IPS-18a (cell line): ENCODE results near the gene CARD19.
A peak's percentile ranks its signal among the peaks of the same experiment; 100 is the strongest.

Experiments used
- H3K27ac ChIP-seq: one replicate; pipeline ENCODE4 v1.5.1; 2013; ENCODE audit warnings: low read length
- H3K27me3 ChIP-seq: one replicate; pipeline ENCODE4 v1.6.1; 2013; ENCODE audit warnings: mild to moderate bottlenecking, low read length; ENCODE audit not compliant: control insufficient read depth, insufficient read depth
- H3K36me3 ChIP-seq: one replicate; pipeline ENCODE4 v1.6.1; 2013; ENCODE audit warnings: low read depth, low read length; ENCODE audit not compliant: control insufficient read depth
- H3K4me1 ChIP-seq: one replicate; pipeline ENCODE4 v1.6.1; 2013; ENCODE audit warnings: low read depth, low read length; ENCODE audit not compliant: control insufficient read depth
- H3K4me3 ChIP-seq: one replicate; pipeline ENCODE4 v1.5.1; 2013; ENCODE audit warnings: low read length
- H3K9ac ChIP-seq: one replicate; pipeline ENCODE4 v1.6.1; 2013; ENCODE audit warnings: mild to moderate bottlenecking, low read length, moderate library complexity
- H3K9me3 ChIP-seq: one replicate; pipeline ENCODE4 v1.6.1; 2013; ENCODE audit warnings: low read depth, low read length; ENCODE audit not compliant: control insufficient read depth

CARD19 gene, protein sequence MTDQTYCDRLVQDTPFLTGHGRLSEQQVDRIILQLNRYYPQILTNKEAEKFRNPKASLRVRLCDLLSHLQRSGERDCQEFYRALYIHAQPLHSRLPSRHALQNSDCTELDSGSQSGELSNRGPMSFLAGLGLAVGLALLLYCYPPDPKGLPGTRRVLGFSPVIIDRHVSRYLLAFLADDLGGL

DNA sequence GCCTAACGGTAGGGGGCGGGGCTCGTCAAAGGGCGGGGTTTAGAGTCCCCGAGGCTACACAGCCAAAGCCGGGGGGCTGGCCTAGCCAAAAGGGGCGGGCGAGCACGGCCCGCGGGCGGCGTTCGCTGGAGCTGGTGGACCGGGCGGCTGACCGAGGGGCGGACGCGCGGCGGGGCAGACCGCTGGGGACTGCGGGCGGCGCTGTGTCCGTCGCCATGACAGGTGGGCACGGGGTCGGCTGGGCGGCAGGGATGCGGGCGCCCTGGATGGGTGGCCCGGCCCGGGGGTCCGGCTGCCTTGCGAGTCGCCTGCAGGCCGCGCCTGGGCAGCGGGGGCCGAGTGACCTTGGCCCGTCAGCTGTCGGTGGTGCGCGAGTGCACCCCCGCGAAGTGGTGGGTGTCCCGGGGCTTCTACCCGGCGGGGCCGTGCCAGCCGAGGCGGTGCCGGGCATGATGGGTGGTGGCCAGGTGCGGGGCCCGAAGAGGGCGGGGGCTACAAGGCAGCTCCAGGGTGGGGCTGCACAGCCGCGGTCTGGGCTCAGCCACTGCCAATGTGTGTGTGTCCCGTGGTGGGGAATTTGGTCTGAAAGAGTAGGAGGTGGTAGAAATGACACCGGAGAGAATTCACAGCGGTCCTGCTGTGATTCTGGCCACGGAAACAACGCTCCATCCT lies at the start of gene CARD19:
CARD19 (plus strand) TSS at position 87 of the 672 bp plus-strand sequence; CDS start at position 216, 129 bp downstream.
- peak within 1 kb of the TSS; percentile 65 for H3K9ac ChIP-seq
- H3K4me1 ChIP-seq: peaks cover 3% of the 10 kb centered on the region
- H3K9me3 ChIP-seq: no peaks in the 10 kb centered on the region
- H3K4me3 ChIP-seq: peak within 1 kb of the TSS; percentile 81
- H3K27me3 ChIP-seq: peaks cover 6% of the 10 kb centered on the region
- H3K27ac ChIP-seq: peak within 1 kb of the TSS; percentile 49
- H3K36me3 ChIP-seq: no peaks in the 10 kb centered on the region

DNA sequence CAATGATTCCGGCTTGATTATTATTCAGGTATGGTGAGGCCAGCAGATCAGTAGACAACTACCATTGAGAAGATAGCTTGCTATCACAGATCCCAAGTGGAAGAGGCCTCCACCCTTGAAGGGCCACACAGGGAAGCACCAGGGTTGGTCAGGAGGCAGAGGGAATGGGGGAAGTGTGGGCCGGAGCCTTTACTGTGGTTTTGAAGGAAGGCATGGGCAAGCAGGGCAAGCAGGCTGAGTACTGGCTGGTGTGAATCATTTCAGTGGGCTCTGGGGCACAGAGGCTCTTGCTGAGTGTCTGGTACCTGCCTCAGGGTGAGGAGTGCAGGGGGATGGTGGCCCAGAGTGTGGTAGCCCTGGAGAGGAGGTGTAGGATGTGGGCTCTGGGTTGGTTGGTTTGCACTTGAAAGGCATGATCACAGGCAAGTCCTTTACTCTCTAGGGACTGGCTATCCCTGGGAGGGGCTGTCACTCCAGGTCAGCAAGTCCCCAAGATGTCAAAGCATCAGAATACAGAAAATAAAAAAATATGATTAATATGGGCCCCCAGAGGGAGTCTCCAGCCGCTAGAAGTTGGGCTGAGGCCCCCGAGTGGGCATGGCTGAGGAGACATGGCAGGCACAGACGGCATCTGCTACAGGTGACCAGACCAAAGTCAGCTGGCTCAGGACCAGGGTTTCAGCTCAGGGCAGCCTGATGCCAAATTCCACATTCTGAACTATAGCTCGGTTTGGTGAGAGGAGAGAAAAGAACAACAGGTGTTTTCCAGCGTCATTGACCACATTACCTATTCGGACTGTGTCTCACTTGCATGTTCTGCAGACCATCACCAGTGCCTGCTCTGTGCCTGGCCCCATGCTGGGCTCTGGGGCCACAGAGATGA lies 47.2 kb upstream of the CARD19 start:
- Histone ChIP-seq H3K4me1 (peaks cover 10% of the 10 kb centered on the region), H3K9me3 (no peaks in the 10 kb centered on the region), H3K4me3 (no peak overlapping the region), H3K9ac (no peak overlapping the region), H3K36me3 (no peaks in the 10 kb centered on the region), H3K27me3 (no peaks in the 10 kb centered on the region), H3K27ac (no peak overlapping the region)

DNA sequence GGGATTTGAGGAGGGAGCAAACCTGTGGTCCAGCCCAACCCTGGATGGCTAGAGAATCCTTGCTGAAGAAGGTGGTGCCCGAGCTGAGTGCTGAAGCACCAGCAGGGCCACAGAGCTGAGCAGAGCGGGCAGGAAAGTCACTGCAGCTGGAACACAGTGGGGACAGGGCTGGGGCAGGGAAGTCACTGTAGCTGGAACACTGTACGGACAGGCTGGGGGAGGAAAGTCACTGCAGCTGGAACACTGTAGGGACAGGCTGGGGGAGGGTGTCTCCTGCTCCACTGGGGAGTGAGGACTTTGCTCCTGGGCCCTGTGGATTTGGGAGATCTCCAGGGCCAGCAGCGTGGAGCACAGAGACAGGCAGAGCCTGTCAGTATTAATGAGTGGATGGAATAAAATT lies 46.5 kb upstream of the CARD19 start:
- Histone ChIP-seq H3K27ac (no peak overlapping the region), H3K4me1 (peaks cover 12% of the 10 kb centered on the region), H3K36me3 (no peaks in the 10 kb centered on the region), H3K27me3 (no peaks in the 10 kb centered on the region), H3K9ac (no peak overlapping the region), H3K9me3 (no peaks in the 10 kb centered on the region), H3K4me3 (no peak overlapping the region)

DNA sequence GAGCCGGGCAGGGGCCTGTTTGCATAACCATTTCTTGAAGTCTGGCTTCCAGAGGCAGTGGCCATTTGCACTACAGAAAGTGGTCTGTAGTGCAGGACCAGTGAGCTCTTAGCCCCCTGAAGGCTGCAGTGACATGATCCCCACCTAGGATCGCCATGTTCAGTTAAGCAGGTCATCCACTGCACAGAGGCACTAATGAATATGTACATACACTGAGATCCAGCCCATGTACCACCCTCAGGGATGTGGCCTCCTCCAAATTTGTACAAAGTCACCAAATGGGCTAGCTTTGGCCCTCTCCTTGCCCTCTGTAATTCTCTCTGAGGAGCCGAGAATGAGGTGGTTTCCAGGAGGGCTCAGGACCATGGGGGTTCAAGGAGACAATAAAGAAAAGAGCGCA lies 45.8 kb upstream of the CARD19 start:
- H3K9me3 ChIP-seq: no peaks in the 10 kb centered on the region
- H3K36me3 ChIP-seq: no peaks in the 10 kb centered on the region
- H3K4me1 ChIP-seq: peaks cover 12% of the 10 kb centered on the region

DNA sequence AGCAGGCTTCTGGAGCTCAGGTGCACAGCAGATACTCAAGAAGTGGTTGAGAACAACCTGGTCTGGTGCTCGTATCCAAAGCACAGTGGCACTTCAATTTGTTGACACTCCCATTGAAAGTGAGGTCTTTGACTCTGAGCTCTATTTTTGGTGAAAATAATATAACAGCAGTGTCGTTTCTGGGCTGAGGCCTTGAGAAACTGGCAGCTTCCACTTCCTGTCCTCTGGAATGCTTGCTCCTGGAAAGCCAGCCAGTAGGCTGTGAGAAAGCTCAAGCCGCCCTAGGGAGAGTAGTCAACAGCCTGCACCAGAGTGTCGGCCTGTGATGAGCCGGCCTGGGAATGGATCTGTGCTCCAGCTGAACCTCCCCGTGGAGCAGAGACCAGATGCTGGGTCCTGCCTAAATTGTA lies 44.3 kb upstream of the CARD19 start:
- peaks cover 12% of the 10 kb centered on the region for H3K4me1 ChIP-seq
- H3K27me3 ChIP-seq: no peaks in the 10 kb centered on the region
- H3K9me3 ChIP-seq: no peaks in the 10 kb centered on the region
- H3K4me3 ChIP-seq: no peak overlapping the region
- H3K36me3 ChIP-seq: no peaks in the 10 kb centered on the region
- H3K9ac ChIP-seq: no peak overlapping the region
- no peak overlapping the region for H3K27ac ChIP-seq

More for the DNA sequence above, 45.8 kb upstream of the CARD19 start:
- no peaks in the 10 kb centered on the region for H3K27me3 ChIP-seq
- H3K27ac ChIP-seq: no peak overlapping the region
- no peak overlapping the region for H3K4me3 ChIP-seq
- no peak overlapping the region for H3K9ac ChIP-seq

DNA sequence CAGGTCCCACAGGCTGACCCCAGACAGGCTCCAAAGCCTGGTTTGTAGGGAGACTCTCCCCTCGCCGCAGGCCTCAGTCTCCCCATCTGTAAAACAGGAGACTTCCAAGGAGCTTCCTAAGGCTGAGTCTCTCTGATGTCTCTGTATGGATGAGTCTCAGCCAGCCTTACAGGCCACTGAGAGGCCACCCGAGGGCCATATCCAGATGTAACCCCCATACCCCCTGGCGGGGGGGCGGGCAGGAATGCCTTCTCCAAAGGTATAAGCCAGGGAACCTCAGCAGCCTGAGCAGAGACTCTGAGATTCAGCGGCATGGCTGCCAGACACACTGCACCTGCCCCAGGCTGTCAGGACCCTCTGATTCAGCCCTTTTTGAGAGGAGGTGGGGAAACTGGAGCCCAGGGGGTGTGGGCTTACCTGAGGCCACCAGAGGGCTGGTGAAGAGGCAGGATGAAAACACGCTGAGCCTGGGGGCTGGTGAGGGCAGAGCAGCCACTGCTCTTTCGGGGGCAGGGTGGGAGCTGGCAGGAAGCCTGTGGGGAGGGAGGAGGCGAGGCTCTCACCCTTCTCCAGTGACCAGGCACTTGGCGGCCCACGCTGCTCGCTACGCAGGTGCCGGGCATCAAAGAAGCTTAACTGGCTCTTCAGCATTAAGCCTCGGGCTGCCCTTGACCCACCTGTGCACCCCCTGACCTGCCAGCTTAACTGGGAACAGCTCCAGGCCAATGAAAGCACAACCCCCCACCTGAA lies 43.1 kb upstream of the CARD19 start:
- H3K36me3 ChIP-seq: no peaks in the 10 kb centered on the region
- no peak overlapping the region for H3K9ac ChIP-seq
- peaks cover 20% of the 10 kb centered on the region for H3K4me1 ChIP-seq
- H3K27me3 ChIP-seq: no peaks in the 10 kb centered on the region
- H3K9me3 ChIP-seq: no peaks in the 10 kb centered on the region
- no peak overlapping the region for H3K4me3 ChIP-seq
- H3K27ac ChIP-seq: no peak overlapping the region

DNA sequence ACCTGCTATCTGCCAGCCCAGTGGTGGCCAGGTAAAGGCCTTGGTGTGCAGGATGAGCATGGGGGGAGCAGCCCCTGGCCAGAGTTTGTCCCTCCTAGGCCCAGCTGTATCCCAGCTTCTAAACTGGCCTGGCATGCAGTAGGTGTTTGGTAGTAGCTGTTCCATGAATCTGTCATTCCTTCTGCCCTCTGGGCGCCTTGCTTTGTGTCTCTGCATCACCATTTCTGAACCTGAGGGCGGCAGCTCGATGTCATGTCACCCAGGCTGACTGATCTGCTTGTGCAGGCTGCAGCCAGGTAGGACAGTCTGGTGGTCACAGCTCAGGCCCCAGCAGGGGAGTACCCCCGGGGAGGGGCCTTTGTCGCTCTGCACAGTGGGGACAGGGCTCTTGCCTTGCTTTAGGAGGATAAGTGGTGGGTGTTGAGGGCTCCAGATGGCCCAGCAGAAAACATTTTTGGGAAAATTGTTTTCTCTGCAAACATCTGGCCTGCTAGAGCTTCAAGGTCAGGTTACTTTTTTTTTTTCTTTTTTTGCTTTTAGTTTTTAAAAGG lies 42.2 kb upstream of the CARD19 start:
- Histone ChIP-seq H3K27me3 (no peaks in the 10 kb centered on the region), H3K9ac (no peak overlapping the region), H3K27ac (no peak overlapping the region), H3K9me3 (no peaks in the 10 kb centered on the region), H3K4me1 (peaks cover 23% of the 10 kb centered on the region), H3K36me3 (no peaks in the 10 kb centered on the region), H3K4me3 (no peak overlapping the region)

DNA sequence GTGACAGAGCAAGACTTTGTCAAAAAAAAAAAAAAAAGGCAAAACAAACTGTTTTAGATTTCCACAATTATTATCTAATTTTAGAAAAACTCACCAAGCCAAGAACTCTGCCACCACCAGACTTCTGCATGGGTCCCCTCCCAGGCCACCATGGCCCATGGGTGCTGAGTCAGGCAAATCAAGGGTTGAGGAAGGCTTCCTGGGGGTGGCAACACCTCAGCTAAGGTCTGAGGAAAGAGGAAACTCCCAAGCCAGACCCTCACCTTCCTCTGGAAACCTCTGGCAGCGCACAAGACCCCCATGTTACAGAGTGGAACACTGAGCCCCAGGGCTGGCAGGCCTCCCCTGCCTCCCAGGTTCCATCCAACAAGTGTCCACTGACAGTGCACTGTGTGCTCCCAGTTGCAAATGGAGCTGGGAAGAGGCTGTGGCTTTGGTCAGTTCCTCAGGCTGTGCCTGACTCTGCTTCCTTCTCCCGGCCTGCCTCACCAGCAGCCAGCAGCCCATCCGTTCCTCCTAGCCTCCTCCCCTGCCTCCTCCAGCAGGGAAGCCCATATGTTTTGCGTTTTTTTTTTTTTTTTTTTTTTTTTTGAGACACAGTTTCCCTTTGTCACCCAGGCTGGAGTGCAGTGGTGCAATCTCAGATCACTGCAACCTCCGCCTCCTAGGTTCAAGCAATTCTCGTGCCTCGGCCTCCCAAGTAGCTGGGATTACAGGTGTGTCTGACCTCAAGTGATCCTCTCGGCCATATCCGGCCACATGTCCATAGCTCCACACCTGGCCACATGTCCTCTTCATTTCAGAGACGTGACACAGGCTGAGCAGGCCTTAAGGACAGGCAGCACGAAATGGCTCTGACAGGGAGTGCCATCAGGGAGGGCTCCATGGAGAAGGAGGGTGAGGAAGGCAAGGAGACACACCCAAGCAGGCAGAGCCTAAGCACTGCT lies 41.0 kb upstream of the CARD19 start:
- H3K27ac ChIP-seq: no peak overlapping the region
- no peak overlapping the region for H3K9ac ChIP-seq
- H3K4me3 ChIP-seq: no peak overlapping the region
- H3K4me1 ChIP-seq: peaks cover 26% of the 10 kb centered on the region
- no peaks in the 10 kb centered on the region for H3K9me3 ChIP-seq
- peaks cover 10% of the 10 kb centered on the region for H3K27me3 ChIP-seq
- no peaks in the 10 kb centered on the region for H3K36me3 ChIP-seq

DNA sequence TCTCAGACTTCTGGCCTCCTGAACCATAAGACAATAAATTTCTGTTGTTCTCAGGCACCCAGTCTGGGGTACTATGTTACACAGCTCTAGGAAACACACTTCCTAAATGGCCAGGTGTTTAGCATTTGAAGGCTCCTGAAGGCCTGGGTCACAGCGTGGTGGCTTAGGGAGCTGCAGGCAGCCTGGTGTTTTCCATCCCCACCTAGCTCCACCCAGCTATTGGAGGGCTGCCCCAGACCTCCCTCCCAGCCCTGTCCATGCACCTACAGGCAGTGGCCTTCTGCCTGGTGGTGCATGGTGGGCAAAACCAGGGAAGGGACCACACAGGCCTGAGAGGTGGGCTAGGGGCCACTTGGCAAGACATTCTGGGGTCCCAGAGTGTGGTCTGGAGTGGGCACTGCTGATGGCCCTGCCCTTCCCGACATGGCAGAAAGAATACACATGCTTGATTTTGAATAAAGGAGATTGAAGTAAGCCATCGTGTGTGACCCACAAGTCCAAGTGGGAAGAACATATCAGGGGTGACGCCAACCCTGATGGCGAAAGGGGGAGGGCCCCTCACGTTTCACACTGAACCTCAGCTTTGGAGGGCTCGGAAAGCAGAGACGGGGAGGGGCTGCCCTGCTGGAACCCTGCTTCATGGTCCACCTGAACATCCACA lies 38.8 kb upstream of the CARD19 start:
- Histone ChIP-seq H3K27me3 (peaks cover 10% of the 10 kb centered on the region), H3K36me3 (no peaks in the 10 kb centered on the region), H3K9ac (no peak overlapping the region), H3K27ac (no peak overlapping the region), H3K9me3 (no peaks in the 10 kb centered on the region), H3K4me1 (peaks cover 30% of the 10 kb centered on the region), H3K4me3 (no peak overlapping the region)
